Liver (tissue), 9 donors: ENCODE measurements around the gene PHTF2. TPM values are rescaled to one million over a fixed set of nuclear protein-coding genes. Genes with fewer than 3 reads are reported as not detected.

Experiments used
- DNase-seq: peaks from one replicate; pipeline ENCODE4 v3.0.0-alpha.2; 2017; ENCODE audit warnings: low spot score
- H3K27ac ChIP-seq, 2 donors: one replicate each; pipeline ENCODE4 v1.7.0; 2013; ENCODE audit warnings: inconsistent platforms in 2 of 2, low read length in 2 of 2, control low read depth in 1 of 2, low read depth in 1 of 2, mild to moderate bottlenecking in 1 of 2
- H3K27me3 ChIP-seq, 4 donors: one replicate each; pipeline versions ENCODE4 v1.6.1 to v1.7.0; 2013; ENCODE audit warnings: low read length in 3 of 4, inconsistent platforms in 1 of 4, mild to moderate bottlenecking in 1 of 4, moderate library complexity in 1 of 4; ENCODE audit not compliant: control insufficient read depth in 4 of 4, insufficient read depth in 4 of 4
- H3K36me3 ChIP-seq, 4 donors: one replicate each; pipeline versions ENCODE4 v1.6.1 to v1.7.0; 2013; ENCODE audit warnings: low read length in 3 of 4, mild to moderate bottlenecking in 3 of 4, low read depth in 1 of 4, moderate library complexity in 1 of 4; ENCODE audit not compliant: control insufficient read depth in 4 of 4, insufficient read depth in 3 of 4
- H3K4me1 ChIP-seq, 4 donors: one replicate each; pipeline versions ENCODE4 v1.6.1 to v1.7.0; 2013; ENCODE audit warnings: low read length in 3 of 4, mild to moderate bottlenecking in 3 of 4, moderate library complexity in 1 of 4; ENCODE audit not compliant: control insufficient read depth in 4 of 4, insufficient read depth in 4 of 4
- H3K4me3 ChIP-seq, 3 donors: one replicate each; pipeline versions ENCODE4 v1.6.1 to v1.7.0; 2013; ENCODE audit warnings: low read length in 3 of 3, control low read depth in 1 of 3, low read depth in 1 of 3, mild to moderate bottlenecking in 1 of 3
- H3K9ac ChIP-seq, 2 donors: one replicate each; pipeline ENCODE4 v1.7.0; 2013; ENCODE audit warnings: low read length in 2 of 2, mild to moderate bottlenecking in 2 of 2, moderate library complexity in 2 of 2, control low read depth in 1 of 2, low read depth in 1 of 2
- H3K9me3 ChIP-seq, 4 donors: one replicate each; pipeline versions ENCODE4 v1.6.1 to v1.7.0; 2013; ENCODE audit warnings: low read length in 3 of 4; ENCODE audit not compliant: control insufficient read depth in 4 of 4
- EGR1 ChIP-seq, 2 donors: IDR thresholded peaks; 2 replicates each; pipeline ENCODE4 v1.6.1; 2016 to 2018; ENCODE audit warnings: antibody characterized with exemption in 2 of 2, low read depth in 2 of 2
- FOXA1 ChIP-seq: IDR thresholded peaks from 2 replicates; pipeline ENCODE4 v1.6.1; 2016; ENCODE audit warnings: antibody characterized with exemption
- FOXA2 ChIP-seq: IDR thresholded peaks from 2 replicates; pipeline ENCODE4 v1.6.1; 2016; ENCODE audit warnings: antibody characterized with exemption
- GABPA ChIP-seq, 2 donors: IDR thresholded peaks in 1 of 2; conservative IDR thresholded peaks in 1 of 2; 2 replicates each; pipeline ENCODE4 v1.6.1; 2016; ENCODE audit warnings: antibody characterized with exemption in 2 of 2, mild to moderate bottlenecking in 1 of 2, moderate library complexity in 1 of 2
- HNF4A ChIP-seq, 2 donors: conservative IDR thresholded peaks; 2 replicates each; pipeline ENCODE4 v1.6.1; 2016; ENCODE audit warnings: antibody characterized with exemption in 2 of 2, mild to moderate bottlenecking in 2 of 2
- HNF4G ChIP-seq: IDR thresholded peaks from 2 replicates; pipeline ENCODE4 v1.6.1; 2016; ENCODE audit warnings: antibody characterized with exemption
- JUND ChIP-seq, 2 donors: IDR thresholded peaks; 2 replicates each; pipeline ENCODE4 v1.6.1; 2016; ENCODE audit warnings: antibody characterized with exemption in 2 of 2
- RXRA ChIP-seq, 2 donors: IDR thresholded peaks; 2 replicates each; pipeline ENCODE4 v1.6.1; 2017 to 2018; ENCODE audit warnings: antibody characterized with exemption in 2 of 2, mild to moderate bottlenecking in 1 of 2
- TAF1 ChIP-seq: conservative IDR thresholded peaks from 2 replicates; pipeline ENCODE4 v1.6.1; 2016; ENCODE audit warnings: antibody characterized with exemption, mild to moderate bottlenecking
- WGBS: extraction: QIAGEN DNeasy Blood & Tissue Kit; methylation state at CpG from one replicate; pipeline ENCODE4 v1.1.7; 2013; 5-methylcytosine and 5-hydroxymethylcytosine counted together
- polyA plus RNA-seq, 2 donors: library from polyadenylated mRNA; stranded (reverse) in 1 of 2; unstranded in 1 of 2; fragments of 200-250 nt in 1 of 2; fragments of >200 nt in 1 of 2; fragmentation: Nextera tagmentation in 1 of 2; extraction: Ambion mirVana in 1 of 2; gene quantifications; one replicate each; pipeline versions ENCODE4 v1.2.1 to v1.2.3, GENCODE V29; 2013 to 2015
- total RNA-seq, 2 donors: library from RNA; depleted of rRNA; stranded (reverse); fragments of >200 nt; gene quantifications; one replicate each; pipeline ENCODE4 v1.2.3, GENCODE V29; 2014
- TF ChIP-seq, protein P1 (sequence below): IDR thresholded peaks from 2 replicates; pipeline ENCODE4 v1.6.1; 2016; ENCODE audit warnings: antibody characterized with exemption
- TF ChIP-seq, protein P2 (sequence below): IDR thresholded peaks from 2 replicates; pipeline ENCODE4 v1.6.1; 2016; ENCODE audit warnings: antibody characterized with exemption, mild to moderate bottlenecking
- TF ChIP-seq, protein P3 (sequence below): fragments of 150-350 bp; IDR thresholded peaks from 2 replicates; pipeline ENCODE4 v1.5.1; 2017; ENCODE audit warnings: improper control_type of control experiment, low read depth, low read length; ENCODE audit not compliant: missing input control
- TF ChIP-seq, protein P4 (sequence below): IDR thresholded peaks from 2 replicates; pipeline ENCODE4 v1.6.1; 2016; ENCODE audit warnings: antibody characterized with exemption
- donor health status: healthy.
- donor health status: healthy.
- donor health status: healthy.
- donor health status: healthy.
- donor health status: healthy.

Gene PHTF2
- total and polyA plus RNA-seq, 4 donors: 2.2 to 7.3 (median 4.7) TPM

- Histone ChIP-seq H3K4me3 (no peak overlapping the region), H3K27me3 (no peaks in the 10 kb centered on the region), H3K36me3 (no peaks in the 10 kb centered on the region), H3K9me3 (no peaks in the 10 kb centered on the region), H3K4me1 (no peaks in the 10 kb centered on the region), H3K27ac (no peak overlapping the region), H3K9ac (no peak overlapping the region)
- 86% methylated on average over 3 of the region's 3 CpGs for WGBS
- no peak for DNase-seq
- TF ChIP-seq RXRA (IDR thresholded peaks at IDR 0.05) (no peak), HNF4G (no peak), EGR1 (IDR thresholded peaks at IDR 0.05; ENCODE audit: low read depth in 2 of 2) (no peak), JUND (IDR thresholded peaks at IDR 0.05) (no peak), FOXA1 (no peak), GABPA (IDR thresholded peaks at IDR 0.05 in 1 of 2, conservative IDR thresholded peaks at IDR 0.05 in 1 of 2) (no peak), TAF1 (no peak), HNF4A (conservative IDR thresholded peaks at IDR 0.05) (no peak)
- TF ChIP-seq, protein P1, sequence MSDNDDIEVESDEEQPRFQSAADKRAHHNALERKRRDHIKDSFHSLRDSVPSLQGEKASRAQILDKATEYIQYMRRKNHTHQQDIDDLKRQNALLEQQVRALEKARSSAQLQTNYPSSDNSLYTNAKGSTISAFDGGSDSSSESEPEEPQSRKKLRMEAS: no peak
- TF ChIP-seq, protein P2, sequence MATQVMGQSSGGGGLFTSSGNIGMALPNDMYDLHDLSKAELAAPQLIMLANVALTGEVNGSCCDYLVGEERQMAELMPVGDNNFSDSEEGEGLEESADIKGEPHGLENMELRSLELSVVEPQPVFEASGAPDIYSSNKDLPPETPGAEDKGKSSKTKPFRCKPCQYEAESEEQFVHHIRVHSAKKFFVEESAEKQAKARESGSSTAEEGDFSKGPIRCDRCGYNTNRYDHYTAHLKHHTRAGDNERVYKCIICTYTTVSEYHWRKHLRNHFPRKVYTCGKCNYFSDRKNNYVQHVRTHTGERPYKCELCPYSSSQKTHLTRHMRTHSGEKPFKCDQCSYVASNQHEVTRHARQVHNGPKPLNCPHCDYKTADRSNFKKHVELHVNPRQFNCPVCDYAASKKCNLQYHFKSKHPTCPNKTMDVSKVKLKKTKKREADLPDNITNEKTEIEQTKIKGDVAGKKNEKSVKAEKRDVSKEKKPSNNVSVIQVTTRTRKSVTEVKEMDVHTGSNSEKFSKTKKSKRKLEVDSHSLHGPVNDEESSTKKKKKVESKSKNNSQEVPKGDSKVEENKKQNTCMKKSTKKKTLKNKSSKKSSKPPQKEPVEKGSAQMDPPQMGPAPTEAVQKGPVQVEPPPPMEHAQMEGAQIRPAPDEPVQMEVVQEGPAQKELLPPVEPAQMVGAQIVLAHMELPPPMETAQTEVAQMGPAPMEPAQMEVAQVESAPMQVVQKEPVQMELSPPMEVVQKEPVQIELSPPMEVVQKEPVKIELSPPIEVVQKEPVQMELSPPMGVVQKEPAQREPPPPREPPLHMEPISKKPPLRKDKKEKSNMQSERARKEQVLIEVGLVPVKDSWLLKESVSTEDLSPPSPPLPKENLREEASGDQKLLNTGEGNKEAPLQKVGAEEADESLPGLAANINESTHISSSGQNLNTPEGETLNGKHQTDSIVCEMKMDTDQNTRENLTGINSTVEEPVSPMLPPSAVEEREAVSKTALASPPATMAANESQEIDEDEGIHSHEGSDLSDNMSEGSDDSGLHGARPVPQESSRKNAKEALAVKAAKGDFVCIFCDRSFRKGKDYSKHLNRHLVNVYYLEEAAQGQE: no peak
- TF ChIP-seq, protein P3, sequence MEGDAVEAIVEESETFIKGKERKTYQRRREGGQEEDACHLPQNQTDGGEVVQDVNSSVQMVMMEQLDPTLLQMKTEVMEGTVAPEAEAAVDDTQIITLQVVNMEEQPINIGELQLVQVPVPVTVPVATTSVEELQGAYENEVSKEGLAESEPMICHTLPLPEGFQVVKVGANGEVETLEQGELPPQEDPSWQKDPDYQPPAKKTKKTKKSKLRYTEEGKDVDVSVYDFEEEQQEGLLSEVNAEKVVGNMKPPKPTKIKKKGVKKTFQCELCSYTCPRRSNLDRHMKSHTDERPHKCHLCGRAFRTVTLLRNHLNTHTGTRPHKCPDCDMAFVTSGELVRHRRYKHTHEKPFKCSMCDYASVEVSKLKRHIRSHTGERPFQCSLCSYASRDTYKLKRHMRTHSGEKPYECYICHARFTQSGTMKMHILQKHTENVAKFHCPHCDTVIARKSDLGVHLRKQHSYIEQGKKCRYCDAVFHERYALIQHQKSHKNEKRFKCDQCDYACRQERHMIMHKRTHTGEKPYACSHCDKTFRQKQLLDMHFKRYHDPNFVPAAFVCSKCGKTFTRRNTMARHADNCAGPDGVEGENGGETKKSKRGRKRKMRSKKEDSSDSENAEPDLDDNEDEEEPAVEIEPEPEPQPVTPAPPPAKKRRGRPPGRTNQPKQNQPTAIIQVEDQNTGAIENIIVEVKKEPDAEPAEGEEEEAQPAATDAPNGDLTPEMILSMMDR: no peak
Measured at GRCh38 chr7:77985974-77986339, 187.4 kb downstream of the PHTF2 start.

DNA sequence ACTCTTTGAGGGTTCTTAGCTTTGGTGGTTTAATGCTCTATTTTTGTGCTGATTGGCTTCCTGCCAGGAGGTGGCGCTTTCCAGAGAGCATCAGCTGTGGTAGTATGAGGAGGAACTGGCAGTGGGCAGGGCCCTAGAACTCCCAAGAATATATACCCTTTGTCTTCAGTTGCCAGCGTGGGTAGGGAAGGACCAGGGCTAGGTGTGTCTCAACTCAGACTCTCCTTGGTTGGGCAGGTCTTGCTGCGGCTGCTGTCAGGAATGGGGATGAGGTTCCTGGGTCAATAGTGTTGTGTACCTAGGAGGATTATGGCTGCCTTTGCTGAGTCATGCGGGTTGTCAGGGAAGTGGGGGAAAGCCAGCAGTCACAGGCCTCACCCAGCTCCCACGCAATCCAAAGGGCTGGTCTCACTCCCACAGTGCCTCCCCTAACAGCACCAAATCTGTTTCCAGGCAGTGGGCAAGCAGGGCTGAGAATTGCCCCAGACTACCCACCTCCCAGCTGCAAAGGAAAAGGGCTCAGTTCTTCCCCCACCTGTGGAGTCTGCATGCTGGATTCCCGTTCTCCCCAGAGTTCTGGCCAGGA, 191.5 kb downstream of the PHTF2 start:
- H3K36me3 ChIP-seq: no peaks in the 10 kb centered on the region
- H3K9ac ChIP-seq: no peak overlapping the region
- TF ChIP-seq, protein P4, sequence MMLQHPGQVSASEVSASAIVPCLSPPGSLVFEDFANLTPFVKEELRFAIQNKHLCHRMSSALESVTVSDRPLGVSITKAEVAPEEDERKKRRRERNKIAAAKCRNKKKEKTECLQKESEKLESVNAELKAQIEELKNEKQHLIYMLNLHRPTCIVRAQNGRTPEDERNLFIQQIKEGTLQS: no peak
- no peak for TF ChIP-seq FOXA2
- no peak for TF ChIP-seq JUND (IDR thresholded peaks at IDR 0.05)
- H3K4me1 ChIP-seq: no peaks in the 10 kb centered on the region
- no peaks in the 10 kb centered on the region for H3K27me3 ChIP-seq
- no peaks in the 10 kb centered on the region for H3K9me3 ChIP-seq
- H3K4me3 ChIP-seq: no peak overlapping the region
- 85% methylated on average over 6 of the region's 6 CpGs for WGBS
- DNase-seq: no peak
- H3K27ac ChIP-seq: no peak overlapping the region
